ENCODE results near the gene KLB. TPM values are rescaled to one million over a fixed set of nuclear protein-coding genes. Genes with fewer than 3 reads are reported as not detected.

The KLB gene
- total RNA-seq, 4 donors from 2014 or later = 9.1 to 50.3 (median 33.5) TPM

GRCh38 chr4:39480251-39480650 lies 73.5 kb downstream of the KLB start:
- TF ChIP-seq CTCF (IDR thresholded peaks at IDR 0.05; ENCODE audit: low read depth) = no peak

- no peak for TF ChIP-seq CTCF (IDR thresholded peaks at IDR 0.05; ENCODE audit: low read depth)
Observed at GRCh38 chr4:39480902-39481695, 74.4 kb downstream of the KLB start.

GRCh38 chr4:39484582-39485272 lies 78.0 kb downstream of the KLB start:
- TF ChIP-seq CTCF (IDR thresholded peaks at IDR 0.05; ENCODE audit: low read depth) = no peak

- TF ChIP-seq CTCF (IDR thresholded peaks at IDR 0.05; ENCODE audit: low read depth) = no peak
Observed at GRCh38 chr4:39486221-39486804, 79.6 kb downstream of the KLB start.

GRCh38 chr4:39490322-39490721 lies 83.6 kb downstream of the KLB start:
- no peak for TF ChIP-seq CTCF (IDR thresholded peaks at IDR 0.05; ENCODE audit: low read depth)

GRCh38 chr4:39494354-39494753 lies 87.6 kb downstream of the KLB start:
- no peak for TF ChIP-seq CTCF (IDR thresholded peaks at IDR 0.05; ENCODE audit: low read depth)
